SHP77 (cell line): Measurements from ENCODE around the gene MARF1.
"Not testable (repeated sequence)": the region's sequence is repeated elsewhere in the genome, so short reads cannot be mapped to it uniquely, and the experiment has no call there.

Experiments used
- DNase-seq, 2 experiments: peaks; one replicate each; lab custom pipeline; 2025; lab: John Stamatoyannopoulos, UW

The MARF1 gene

GRCh38 chr16:15643048-15643945 lies at the start of gene MARF1:
Gene MARF1, minus strand, starts transcription at chr16:15643154. Its CDS starts 3,921 bp downstream, at chr16:15639233.
- peak; percentile 74 to 80 for DNase-seq

- DNase-seq, result not testable (repeated sequence)
Observed at GRCh38 chr16:15692508-15692907, 49.6 kb upstream of the MARF1 start.

GRCh38 chr16:15691046-15691445 lies 48.1 kb upstream of the MARF1 start:
- no peak for DNase-seq

GRCh38 chr16:15690296-15690695 lies 47.3 kb upstream of the MARF1 start:
- DNase-seq, result no peak

GRCh38 chr16:15689290-15689689 lies 46.3 kb upstream of the MARF1 start:
- DNase-seq, result no peak

- DNase-seq, result no peak
Observed at GRCh38 chr16:15686287-15686686, 43.3 kb upstream of the MARF1 start.

- no peak for DNase-seq
Observed at GRCh38 chr16:15682105-15682570, 39.2 kb upstream of the MARF1 start.

- DNase-seq, result no peak
Observed at GRCh38 chr16:15677447-15677846, 34.5 kb upstream of the MARF1 start.

- DNase-seq, result no peak
Observed at GRCh38 chr16:15676506-15676905, 33.6 kb upstream of the MARF1 start.

- no peak for DNase-seq
Observed at GRCh38 chr16:15674571-15674970, 31.6 kb upstream of the MARF1 start.

- peak; percentile 45 to 58 for DNase-seq
Observed at GRCh38 chr16:15672514-15673167, 29.7 kb upstream of the MARF1 start.

- DNase-seq, result not testable (repeated sequence)
Observed at GRCh38 chr16:15672127-15672513, 29.2 kb upstream of the MARF1 start.

GRCh38 chr16:15671530-15672117 lies 28.7 kb upstream of the MARF1 start:
- no peak for DNase-seq

GRCh38 chr16:15667091-15667742 lies 24.3 kb upstream of the MARF1 start:
- DNase-seq, result no peak

GRCh38 chr16:15665107-15665506 lies 22.2 kb upstream of the MARF1 start:
- no peak for DNase-seq

GRCh38 chr16:15660203-15660601 lies 17.2 kb upstream of the MARF1 start:
- no peak for DNase-seq

GRCh38 chr16:15658556-15658955 lies 15.6 kb upstream of the MARF1 start:
- DNase-seq, result no peak

GRCh38 chr16:15658149-15658548 lies 15.2 kb upstream of the MARF1 start:
- DNase-seq, result no peak

GRCh38 chr16:15655561-15655960 lies 12.6 kb upstream of the MARF1 start:
- not testable (repeated sequence) for DNase-seq

- no peak for DNase-seq
Observed at GRCh38 chr16:15654591-15654990, 11.6 kb upstream of the MARF1 start.

GRCh38 chr16:15653227-15653626 lies 10.3 kb upstream of the MARF1 start:
- peak in 1 of 2 experiments; percentile 0 for DNase-seq
